ENCODE measurements around the gene MEIS1.

GRCh38 chr2:66523990-66524389 lies 89.1 kb downstream of the MEIS1 start:
- TF ChIP-seq, protein P1, sequence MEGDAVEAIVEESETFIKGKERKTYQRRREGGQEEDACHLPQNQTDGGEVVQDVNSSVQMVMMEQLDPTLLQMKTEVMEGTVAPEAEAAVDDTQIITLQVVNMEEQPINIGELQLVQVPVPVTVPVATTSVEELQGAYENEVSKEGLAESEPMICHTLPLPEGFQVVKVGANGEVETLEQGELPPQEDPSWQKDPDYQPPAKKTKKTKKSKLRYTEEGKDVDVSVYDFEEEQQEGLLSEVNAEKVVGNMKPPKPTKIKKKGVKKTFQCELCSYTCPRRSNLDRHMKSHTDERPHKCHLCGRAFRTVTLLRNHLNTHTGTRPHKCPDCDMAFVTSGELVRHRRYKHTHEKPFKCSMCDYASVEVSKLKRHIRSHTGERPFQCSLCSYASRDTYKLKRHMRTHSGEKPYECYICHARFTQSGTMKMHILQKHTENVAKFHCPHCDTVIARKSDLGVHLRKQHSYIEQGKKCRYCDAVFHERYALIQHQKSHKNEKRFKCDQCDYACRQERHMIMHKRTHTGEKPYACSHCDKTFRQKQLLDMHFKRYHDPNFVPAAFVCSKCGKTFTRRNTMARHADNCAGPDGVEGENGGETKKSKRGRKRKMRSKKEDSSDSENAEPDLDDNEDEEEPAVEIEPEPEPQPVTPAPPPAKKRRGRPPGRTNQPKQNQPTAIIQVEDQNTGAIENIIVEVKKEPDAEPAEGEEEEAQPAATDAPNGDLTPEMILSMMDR (IDR thresholded peaks at IDR 0.05; ENCODE audit: low read depth, low read length, poor library complexity, severe bottlenecking), result no peak
- TF ChIP-seq EZH2phosphoT487 (IDR thresholded peaks at IDR 0.05; ENCODE audit: borderline replicate concordance, low read length), result no peak
